Heart right ventricle (tissue), 16 donors: ENCODE data around the gene FANCI. TPM values are rescaled to one million over a fixed set of nuclear protein-coding genes. Genes with fewer than 3 reads are reported as not detected.

Source experiments
- ATAC-seq, 8 donors: fragments of 200-7000 bp; cut with Tn5 transposase; one replicate each; pipeline ENCODE4 v1.9.1; 2020; ENCODE audit warnings: mild to moderate bottlenecking in 8 of 8, moderate library complexity in 8 of 8, moderate number of reproducible peaks in 1 of 8
- DNase-seq, 2 donors: peaks; one replicate each; pipeline ENCODE4 v3.0.0-alpha.2; 2020
- H3K27ac ChIP-seq, 10 donors: fragments of 200-600 bp; sonication (generic) in 2 of 10; one replicate each; pipeline versions ENCODE4 v1.5.0 to v1.8.0; 2020 to 2022; ENCODE audit warnings: mild to moderate bottlenecking in 3 of 10
- H3K27me3 ChIP-seq, 7 donors: fragments of 200-600 bp; one replicate each; pipeline ENCODE4 v1.8.0; 2021 to 2022; ENCODE audit warnings: mild to moderate bottlenecking in 2 of 7
- H3K36me3 ChIP-seq, 9 donors: fragments of 200-600 bp; sonication (generic) in 1 of 9; one replicate each; pipeline versions ENCODE4 v1.5.0 to v1.8.0; 2020 to 2022; ENCODE audit warnings: mild to moderate bottlenecking in 2 of 9
- H3K4me1 ChIP-seq, 9 donors: fragments of 200-600 bp; sonication (generic) in 1 of 9; one replicate each; pipeline versions ENCODE4 v1.5.0 to v1.8.0; 2020 to 2022; ENCODE audit warnings: mild to moderate bottlenecking in 4 of 9
- H3K4me3 ChIP-seq, 10 donors: fragments of 200-600 bp; sonication (generic) in 2 of 10; one replicate each; pipeline versions ENCODE4 v1.5.0 to v1.8.0; 2020 to 2022; ENCODE audit warnings: mild to moderate bottlenecking in 7 of 10, moderate library complexity in 2 of 10
- H3K9me3 ChIP-seq, 11 donors: fragments of 200-600 bp in 10 of 11; sonication (generic) in 2 of 11; one replicate each; pipeline versions ENCODE4 v1.5.0 to v1.8.0; 2013 to 2022; ENCODE audit warnings: mild to moderate bottlenecking in 2 of 11, control low read depth in 1 of 11, moderate library complexity in 1 of 11
- WGBS, 2 donors: extraction: QIAGEN DNeasy Blood & Tissue Kit; methylation state at CpG; one replicate each; pipeline ENCODE4 v1.1.7; 2013; ENCODE audit warnings: inconsistent platforms in 1 of 2; 5-methylcytosine and 5-hydroxymethylcytosine counted together
- intact Hi-C, 10 donors: fragments of 100-400 bp; cut with DNase I; formaldehyde crosslinking; loops; one replicate each; pipeline versions ENCODE4 v1.11.1 to v1.14.2; 2022
- polyA plus RNA-seq, 2 donors: library from polyadenylated mRNA; stranded (reverse); fragments of 200-250 nt; gene quantifications; one replicate each; pipeline ENCODE4 v1.2.3, GENCODE V29; 2013
- total RNA-seq, 10 donors: library from RNA; stranded (reverse); fragmentation: NEBNext Ultra II Directional in 3 of 10; extraction: Animal tissue kit (Norgen Biotek cat#: 25700) in 3 of 10; gene quantifications; one replicate each; pipeline versions ENCODE4 v1.2.1 to v1.2.4, GENCODE V29; 2021 to 2023
- TF ChIP-seq, protein P1 (sequence below), 9 donors: fragments of 200-600 bp; sonication (generic) in 2 of 9; IDR thresholded peaks; one replicate each; pipeline versions ENCODE4 v1.5.0 to v1.8.0; 2021 to 2022; ENCODE audit warnings: antibody characterized with exemption in 9 of 9, mild to moderate bottlenecking in 5 of 9, moderate library complexity in 1 of 9
- donor health status: Arrhythmogenic right ventricular cardiomyopathy.
- donor health status: ischemic (EF 13 %, LVEDD 7.1; RV severe dilation, severe dysfunction).
- donor health status: healthy with polysubstance abuse.
- donor health status: DM: no; HTN: yes; CAD: no.
- donor health status: DM: no; HTN: no; CAD: no.
- donor health status: ischemic (EF 25% LVEDD 6.9; RV normal size, moderate dysfunction).
- donor health status: ischemic (EF 25% LVEDD 5.7; RV mildly dilated, moderate dysfunction).
- donor health status: healthy.
- donor health status: DM: yes; HTN: yes; CAD: no.
- donor health status: Ischemic cardiomyopathy.
- donor health status: ischemic (EF 35%, LVEDD 5.7; RV mildly dilated, moderate dysfunction).
- donor health status: nonischemic (EF 11% LVEDD 7.7; RV severe dilation, severe dysfunction).
- donor health status: DM: yes; HTN: yes; CAD: no.
- donor health status: PGD.
- donor health status: ischemic (EF 29% LVEDD 5.4; RV normal size, mild dysfunction).
- donor health status: nonischemic (EF 23%, LVEDD 6.1; RV moderate dilation, normal function).

Gene FANCI
- total and polyA plus RNA-seq, 12 donors: 1.3 to 9.9 (median 2.5) TPM

DNA sequence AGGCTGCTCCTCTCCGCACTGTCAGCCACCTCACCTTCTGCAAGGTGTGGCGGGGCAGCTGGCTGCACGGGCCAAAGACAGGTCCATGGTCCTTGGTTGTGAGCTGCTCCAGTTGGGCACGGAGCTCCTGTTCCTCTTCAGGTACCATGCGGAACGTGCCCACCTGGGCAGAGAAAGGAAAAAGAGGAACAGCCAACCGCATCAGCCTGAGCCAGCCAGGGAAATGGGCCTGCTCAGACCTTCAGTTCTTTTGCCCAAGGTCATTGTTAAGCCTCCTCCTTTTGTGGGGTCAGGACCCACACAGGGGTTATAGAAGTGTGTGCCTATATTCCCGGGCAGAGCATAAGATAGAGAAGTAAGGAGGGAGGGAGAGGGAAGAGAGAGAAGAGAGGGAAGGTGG is 25.2 kb upstream of the FANCI start:
- intact Hi-C loops: loop anchor here in 3 of 10 donors (10.0 kb wide), 2 partner anchors 76 to 86 kb away; no protein-coding TSS in a partner anchor
- H3K27me3 ChIP-seq: peaks cover 0 to 4% (median 0%) of the 10 kb centered on the region in 7 donors
- no peaks in the 10 kb centered on the region for H3K4me1 ChIP-seq
- WGBS, 2 donors: 89 to 90% methylated on average over 8 of the region's 8 CpGs
- TF ChIP-seq, protein P1, sequence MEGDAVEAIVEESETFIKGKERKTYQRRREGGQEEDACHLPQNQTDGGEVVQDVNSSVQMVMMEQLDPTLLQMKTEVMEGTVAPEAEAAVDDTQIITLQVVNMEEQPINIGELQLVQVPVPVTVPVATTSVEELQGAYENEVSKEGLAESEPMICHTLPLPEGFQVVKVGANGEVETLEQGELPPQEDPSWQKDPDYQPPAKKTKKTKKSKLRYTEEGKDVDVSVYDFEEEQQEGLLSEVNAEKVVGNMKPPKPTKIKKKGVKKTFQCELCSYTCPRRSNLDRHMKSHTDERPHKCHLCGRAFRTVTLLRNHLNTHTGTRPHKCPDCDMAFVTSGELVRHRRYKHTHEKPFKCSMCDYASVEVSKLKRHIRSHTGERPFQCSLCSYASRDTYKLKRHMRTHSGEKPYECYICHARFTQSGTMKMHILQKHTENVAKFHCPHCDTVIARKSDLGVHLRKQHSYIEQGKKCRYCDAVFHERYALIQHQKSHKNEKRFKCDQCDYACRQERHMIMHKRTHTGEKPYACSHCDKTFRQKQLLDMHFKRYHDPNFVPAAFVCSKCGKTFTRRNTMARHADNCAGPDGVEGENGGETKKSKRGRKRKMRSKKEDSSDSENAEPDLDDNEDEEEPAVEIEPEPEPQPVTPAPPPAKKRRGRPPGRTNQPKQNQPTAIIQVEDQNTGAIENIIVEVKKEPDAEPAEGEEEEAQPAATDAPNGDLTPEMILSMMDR (IDR thresholded peaks at IDR 0.05): no peak
- no peaks in the 10 kb centered on the region for H3K9me3 ChIP-seq
- no peaks in the 10 kb centered on the region for H3K36me3 ChIP-seq
- H3K4me3 ChIP-seq: no peak overlapping the region
- no peak overlapping the region for H3K27ac ChIP-seq
- no peak for ATAC-seq
- no peak for DNase-seq

DNA sequence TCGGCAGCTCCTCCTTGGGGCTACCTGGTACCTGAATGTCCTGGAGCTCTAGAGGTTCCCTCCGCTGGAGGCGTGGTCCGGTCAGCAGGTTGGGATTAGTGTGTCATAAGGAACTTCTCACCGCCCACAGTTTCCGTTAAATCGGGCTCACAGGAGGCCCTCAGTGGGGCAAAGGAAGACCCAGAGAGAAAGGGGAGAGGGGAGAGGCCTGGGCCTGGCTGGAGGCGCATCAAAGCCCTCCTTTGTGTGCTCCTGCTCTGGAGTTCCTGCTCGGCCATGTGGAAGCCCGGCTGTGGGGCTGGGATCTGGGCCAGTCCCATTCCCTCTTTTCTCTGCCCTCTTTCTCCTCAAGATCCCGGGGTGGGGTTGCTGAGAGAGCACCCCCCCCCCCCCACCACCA is 22.2 kb upstream of the FANCI start, which contains the start of gene RLBP1:
RLBP1 (minus strand) TSS at position 37 of the 400 bp plus-strand sequence. CDS start 2,604 bp downstream, outside the sequence.
- 71 to 85% methylated on average over 11 of the region's 11 CpGs for WGBS, 2 donors
- intact Hi-C loops: no loop called here
- H3K27ac ChIP-seq: no peak within 1 kb of the TSS
- DNase-seq (no peak), ATAC-seq (no peak)
- TF ChIP-seq, protein P1 (IDR thresholded peaks at IDR 0.05): no peak
- no peak within 1 kb of the TSS for H3K4me3 ChIP-seq
- H3K4me1 ChIP-seq: no peaks in the 10 kb centered on the region
- H3K36me3 ChIP-seq: no peaks in the 10 kb centered on the region
- no peaks in the 10 kb centered on the region for H3K9me3 ChIP-seq
- peaks cover 0 to 4% (median 0%) of the 10 kb centered on the region in 7 donors for H3K27me3 ChIP-seq

DNA sequence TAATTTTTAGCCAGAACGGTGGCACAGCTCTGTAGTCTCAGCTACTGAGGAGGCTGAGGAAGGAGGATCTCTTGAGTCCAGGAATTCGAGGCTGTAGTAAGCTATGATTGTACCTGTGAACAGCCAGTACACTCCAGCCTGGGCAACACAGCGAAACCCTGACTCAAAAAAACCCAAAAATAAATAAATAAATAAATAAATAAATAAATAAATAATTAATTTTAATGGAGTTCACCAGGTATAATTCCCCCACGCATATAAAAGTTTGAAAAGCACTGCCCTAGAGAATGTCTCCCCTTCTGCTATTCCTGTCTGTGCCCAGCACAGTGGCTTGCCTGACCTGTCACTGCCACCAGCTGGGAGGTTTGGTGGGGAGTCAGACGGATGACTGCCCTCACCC is 18.2 kb upstream of the FANCI start:
- peaks cover 0 to 4% (median 0%) of the 10 kb centered on the region in 7 donors for H3K27me3 ChIP-seq
- no peaks in the 10 kb centered on the region for H3K4me1 ChIP-seq
- no peak for ATAC-seq
- intact Hi-C loops: no loop called here
- H3K4me3 ChIP-seq: no peak overlapping the region
- no peak overlapping the region for H3K27ac ChIP-seq
- H3K36me3 ChIP-seq: no peaks in the 10 kb centered on the region
- 91 to 95% methylated on average over 5 of the region's 5 CpGs for WGBS, 2 donors
- DNase-seq: no peak
- H3K9me3 ChIP-seq: no peaks in the 10 kb centered on the region
- TF ChIP-seq, protein P1 (IDR thresholded peaks at IDR 0.05): no peak

DNA sequence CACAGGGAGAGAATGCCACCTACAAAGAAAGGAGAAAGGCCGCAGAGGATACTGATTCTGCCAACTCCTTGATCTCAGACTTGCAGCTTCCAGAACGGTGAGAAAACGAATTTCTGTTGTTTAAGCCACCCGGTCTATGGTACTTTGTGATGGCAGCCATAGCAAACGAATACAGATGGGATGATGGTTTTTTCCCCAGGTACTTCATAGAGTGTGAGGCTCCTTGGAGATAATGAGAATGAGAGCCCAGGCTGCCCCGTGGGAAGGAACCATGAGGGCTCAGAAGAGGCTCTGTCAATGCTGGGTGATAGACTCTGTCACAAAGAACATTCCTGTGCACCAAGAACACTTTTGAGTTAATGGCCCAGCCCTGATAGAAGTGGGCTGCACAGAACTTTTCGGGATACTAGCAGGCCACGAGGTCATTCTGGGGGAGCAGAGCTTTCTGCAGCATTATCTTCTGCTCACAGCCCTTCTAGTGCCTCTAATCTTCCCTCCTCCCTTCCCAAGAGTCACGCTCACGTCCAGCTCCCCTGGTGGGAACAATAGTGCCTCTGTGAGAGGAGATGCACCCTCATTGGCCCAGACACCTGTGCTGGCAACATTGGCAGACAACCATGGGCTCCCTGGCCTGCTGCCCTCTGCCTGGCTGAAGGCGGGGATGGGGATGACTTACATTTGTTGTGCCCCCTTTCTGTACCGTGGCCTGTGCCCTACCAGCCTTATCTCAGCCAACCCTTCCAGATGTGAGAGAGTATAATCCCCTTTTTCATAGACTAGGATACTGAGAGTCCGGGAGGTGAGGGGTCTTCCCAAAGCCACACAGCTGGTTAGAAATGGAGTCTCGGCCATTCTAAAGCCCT is 17.2 kb upstream of the FANCI start:
- Histone ChIP-seq H3K4me1 (no peaks in the 10 kb centered on the region), H3K36me3 (no peaks in the 10 kb centered on the region), H3K9me3 (no peaks in the 10 kb centered on the region), H3K27me3 (no peaks in the 10 kb centered on the region), H3K27ac (no peak overlapping the region), H3K4me3 (no peak overlapping the region)
- TF ChIP-seq, protein P1 (IDR thresholded peaks at IDR 0.05): no peak
- no peak for ATAC-seq
- intact Hi-C loops: no loop called here
- no peak for DNase-seq
- 81 to 83% methylated on average over 14 of the region's 14 CpGs for WGBS, 2 donors
